Tongue (tissue), 2 donors: ENCODE data around the gene OR1N1. TPM values are rescaled to one million over a fixed set of nuclear protein-coding genes. Genes with fewer than 3 reads are reported as not detected.
A peak's percentile ranks its signal among the peaks of the same experiment; 100 is the strongest.
"Not testable (repeated sequence)": the region's sequence is repeated elsewhere in the genome, so short reads cannot be mapped to it uniquely, and the experiment has no call there.

Source experiments
- DNase-seq: peaks from one replicate; pipeline ENCODE4 v3.0.0-alpha.2; 2015
- total RNA-seq: library from RNA; depleted of rRNA; stranded (reverse); fragments of >200 nt; gene quantifications from one replicate; pipeline ENCODE4 v1.2.3, GENCODE V29; 2014

The OR1N1 gene
- not detected for total RNA-seq

- no peak for DNase-seq
These were observed at the start of gene OR1N1 for GRCh38 chr9:122527193-122527592. Gene OR1N1 (minus strand): TSS chr9:122527293. CDS start chr9:122527293, 0 bp downstream.

DNA sequence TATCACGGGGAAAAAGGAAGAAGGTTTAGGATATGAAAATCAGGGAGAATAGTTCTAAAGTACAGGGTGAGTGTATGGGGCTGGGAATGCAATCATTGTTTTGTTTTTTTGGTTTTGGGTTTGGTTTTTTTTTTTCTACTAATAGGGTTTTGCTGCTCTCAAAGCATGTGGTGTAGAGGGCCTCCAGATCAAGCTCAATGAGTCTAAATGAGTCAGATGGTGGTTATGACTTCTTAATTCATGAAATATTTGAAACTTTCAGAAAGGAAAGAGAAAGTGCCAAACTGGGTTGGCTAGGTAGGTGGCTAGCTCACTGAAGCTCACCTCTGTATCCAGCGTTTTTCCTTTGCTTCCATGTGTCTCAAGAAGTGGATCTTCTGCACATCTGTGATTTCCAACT is 45.4 kb upstream of the OR1N1 start:
- DNase-seq = no peak

GRCh38 chr9:122567901-122568300 is 40.8 kb upstream of the OR1N1 start:
- no peak for DNase-seq

DNA sequence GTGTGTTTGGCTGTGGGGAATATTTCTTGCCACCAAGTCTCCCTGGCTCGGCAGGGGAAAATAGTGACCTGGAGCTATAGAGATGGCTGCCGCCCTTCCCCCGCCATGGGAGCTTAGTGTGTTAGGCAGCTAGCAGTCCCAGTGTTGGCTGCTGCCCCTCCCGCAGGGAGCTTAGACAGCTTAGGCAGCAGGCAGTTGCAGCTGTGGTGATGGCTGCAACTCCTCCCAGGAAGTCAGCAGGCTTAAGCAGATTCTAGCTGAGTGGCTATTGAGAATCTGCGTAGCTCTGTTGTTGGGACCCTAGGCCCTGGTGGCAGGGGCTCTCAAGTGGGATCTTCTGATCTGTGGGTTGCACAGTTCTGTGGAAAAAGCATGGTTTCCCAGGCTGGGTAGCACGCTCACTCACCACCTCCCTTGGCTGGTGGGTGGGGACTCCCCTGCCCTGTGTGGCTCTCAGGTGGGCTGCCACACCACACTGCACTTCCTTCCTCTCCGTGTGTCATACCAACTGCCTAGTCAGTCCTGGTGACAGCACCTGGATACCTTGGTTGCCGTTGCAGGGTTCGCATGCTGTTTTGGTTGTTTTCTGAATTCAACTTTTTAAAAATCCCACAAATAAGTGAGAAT is 35.2 kb upstream of the OR1N1 start:
- DNase-seq = no peak

DNA sequence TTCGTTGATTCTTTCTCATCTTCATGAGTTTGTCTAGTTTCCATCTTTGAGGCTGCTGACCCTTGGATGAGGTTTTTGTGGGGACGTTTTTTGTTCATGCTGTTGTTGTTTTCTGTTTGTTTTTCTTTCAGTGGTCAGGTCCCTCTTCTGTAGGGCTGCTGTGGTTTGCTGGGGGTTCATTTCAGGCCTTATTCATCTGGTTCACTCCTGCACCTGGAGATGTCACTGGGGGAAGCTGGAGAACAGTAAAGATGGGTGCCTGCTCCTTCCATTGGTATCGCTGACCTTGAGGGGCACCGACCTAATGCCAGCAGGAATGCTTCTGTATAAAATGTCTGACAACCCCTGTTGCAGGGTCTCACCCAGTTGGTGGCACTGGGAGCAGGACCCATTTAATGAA is 34.4 kb upstream of the OR1N1 start:
- DNase-seq = no peak

- DNase-seq = no peak
These were observed 25.7 kb upstream of the OR1N1 start, which contains the start of gene OR1N2 for GRCh38 chr9:122552812-122553211. Gene OR1N2 (plus strand): TSS chr9:122553112. CDS start chr9:122553212, 100 bp downstream.

DNA sequence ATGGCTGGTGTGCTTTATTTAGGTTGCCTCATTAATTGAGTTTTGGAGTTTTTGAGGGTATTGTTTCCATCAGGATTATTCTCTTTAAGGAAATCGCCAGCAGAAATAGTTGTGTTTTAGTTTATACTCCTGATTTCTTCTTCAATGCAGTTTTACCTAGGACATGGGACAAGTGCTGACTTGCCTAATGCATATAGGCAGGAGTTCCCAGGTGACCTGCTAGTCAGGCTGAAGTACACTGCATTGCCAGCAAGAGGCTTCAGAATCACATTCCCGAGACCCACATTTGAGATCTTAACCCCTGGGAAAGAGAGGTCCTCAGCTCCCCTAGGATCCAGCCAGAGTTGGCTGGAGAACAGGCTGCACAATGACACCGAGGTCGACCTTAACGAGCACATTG is 24.3 kb upstream of the OR1N1 start:
- no peak for DNase-seq

- no peak for DNase-seq
These were observed 19.1 kb upstream of the OR1N1 start for GRCh38 chr9:122546196-122546595.

GRCh38 chr9:122538757-122539156 is 11.7 kb upstream of the OR1N1 start:
- DNase-seq = no peak

DNA sequence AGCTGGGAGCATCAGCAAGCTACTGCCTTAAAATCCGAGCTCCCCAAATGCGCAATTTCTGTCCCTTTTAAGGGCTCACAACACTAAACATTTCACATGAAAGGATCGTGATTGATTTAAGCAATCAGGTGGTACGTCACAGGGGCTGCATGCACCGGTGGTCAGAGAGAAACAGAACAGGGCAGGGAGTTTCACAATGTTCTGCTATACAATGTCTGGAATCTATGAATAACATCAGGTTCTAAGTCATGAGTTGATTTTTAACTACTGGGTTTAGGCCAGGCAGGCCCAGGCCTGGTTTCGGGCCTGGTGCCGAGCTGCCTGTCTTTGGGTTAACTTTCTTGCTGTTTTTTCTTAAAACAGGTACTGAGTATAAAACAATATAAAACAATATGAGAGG is 10.0 kb upstream of the OR1N1 start:
- DNase-seq = not testable (repeated sequence)

DNA sequence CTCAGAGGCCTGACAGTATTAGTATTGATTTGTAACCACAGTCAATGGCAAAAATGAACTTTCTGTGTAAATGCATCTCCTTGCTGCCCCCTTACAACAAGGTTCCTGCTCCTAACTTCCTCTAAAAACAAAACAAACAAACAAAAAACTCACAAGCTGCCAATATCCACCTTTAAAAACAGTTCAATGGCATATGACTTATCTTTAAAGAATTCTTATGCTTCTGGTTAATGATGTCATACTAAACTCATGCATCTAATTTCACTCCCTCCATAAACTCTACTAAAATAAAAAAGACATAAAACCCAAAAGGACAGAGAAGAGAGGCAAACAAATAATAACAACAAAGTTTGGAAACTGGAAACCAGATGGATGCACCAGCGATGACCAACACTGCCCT is 9.0 kb upstream of the OR1N1 start:
- DNase-seq = no peak

DNA sequence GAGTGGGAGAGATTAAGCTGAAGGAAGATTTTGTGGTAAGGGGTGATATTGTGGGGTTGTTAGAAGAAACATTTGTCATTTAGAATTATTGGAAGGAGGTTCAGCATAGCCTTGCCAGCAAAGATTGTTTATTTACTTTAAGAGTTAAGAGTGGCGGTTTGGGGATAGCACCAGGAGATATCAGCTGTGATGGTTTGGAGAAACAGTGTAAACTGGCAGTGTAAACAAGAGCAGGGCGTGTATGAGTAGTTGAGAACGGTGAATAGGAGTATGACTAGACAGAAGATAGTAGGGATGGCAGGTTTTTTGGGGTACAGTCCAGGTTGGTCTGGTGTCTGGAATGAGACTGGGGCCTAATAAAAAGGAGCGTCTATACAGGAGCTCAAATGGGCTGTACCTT is 4.1 kb upstream of the OR1N1 start:
- not testable (repeated sequence) for DNase-seq

DNA sequence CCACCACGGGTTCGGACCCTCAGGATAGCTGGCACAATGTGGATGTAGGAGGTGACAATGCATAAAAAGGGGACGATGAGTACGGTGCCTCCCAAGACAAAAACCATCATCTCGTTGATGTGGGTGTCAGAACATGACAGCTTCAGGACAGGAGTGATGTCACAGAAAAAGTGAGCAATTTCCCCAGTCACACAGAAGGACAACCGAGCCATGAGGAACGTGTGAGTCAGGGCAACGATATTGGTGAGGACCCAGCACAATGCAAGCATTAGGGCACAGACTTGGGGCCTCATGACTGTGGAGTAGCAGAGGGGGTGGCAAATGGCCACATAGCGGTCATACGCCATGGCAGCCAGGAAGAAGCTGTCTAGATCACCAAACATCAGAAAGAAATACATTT is 491 bp downstream of the OR1N1 start:
- no peak for DNase-seq

- DNase-seq = no peak
These were observed 7.7 kb downstream of the OR1N1 start for GRCh38 chr9:122519376-122519775.

DNA sequence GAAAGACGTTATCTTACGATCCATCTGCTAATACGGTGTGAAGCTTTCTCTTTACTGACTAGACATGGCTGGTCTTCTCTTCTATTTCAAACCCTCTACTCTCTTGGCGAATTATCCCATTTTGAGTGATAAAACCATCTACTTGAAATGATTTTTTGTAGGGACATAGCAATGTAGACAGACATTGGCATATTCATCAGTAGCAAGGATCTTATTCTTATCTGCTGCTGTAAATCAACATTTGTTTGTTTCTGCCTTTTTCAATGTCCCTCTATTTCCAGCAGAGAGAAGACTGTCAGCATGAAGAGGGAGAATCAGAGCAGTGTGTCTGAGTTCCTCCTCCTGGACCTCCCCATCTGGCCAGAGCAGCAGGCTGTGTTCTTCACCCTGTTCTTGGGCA is 8.3 kb downstream of the OR1N1 start, which contains the start of gene OR1J4:
TSS of gene OR1J4 (plus strand) at position 301 of the 400 bp plus-strand sequence. CDS start at position 301, 0 bp downstream.
- DNase-seq = no peak

- no peak for DNase-seq
These were observed 8.9 kb downstream of the OR1N1 start for GRCh38 chr9:122518226-122518625.

DNA sequence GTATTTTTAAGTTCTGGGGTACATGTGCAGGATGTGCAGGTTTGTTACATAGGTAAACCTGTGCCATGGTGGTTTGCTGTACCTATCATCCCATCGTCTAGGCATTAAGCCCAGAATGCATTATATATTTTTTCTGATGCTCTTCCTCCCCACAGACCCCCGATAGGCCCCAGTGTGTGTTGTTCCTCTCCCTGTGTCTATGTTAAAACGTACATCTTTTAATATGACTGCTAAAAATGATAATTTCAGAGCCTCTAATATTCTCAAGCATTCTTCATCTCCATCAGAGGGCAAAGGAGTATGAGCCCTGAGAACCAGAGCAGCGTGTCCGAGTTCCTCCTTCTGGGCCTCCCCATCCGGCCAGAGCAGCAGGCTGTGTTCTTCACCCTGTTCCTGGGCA is 16.6 kb downstream of the OR1N1 start, which contains the start of gene OR1J2:
TSS of gene OR1J2 (plus strand) at position 301 of the 400 bp plus-strand sequence. CDS start at position 301, 0 bp downstream.
- DNase-seq = no peak

GRCh38 chr9:122506964-122507363 is 20.1 kb downstream of the OR1N1 start:
- DNase-seq = no peak

GRCh38 chr9:122498883-122499288 is 28.2 kb downstream of the OR1N1 start:
- peak; percentile 19 for DNase-seq

- no peak for DNase-seq
These were observed 48.0 kb downstream of the OR1N1 start for GRCh38 chr9:122479062-122479461.

- DNase-seq = no peak
These were observed 49.3 kb downstream of the OR1N1 start, which contains the start of gene OR1J1 for GRCh38 chr9:122477826-122478225. Gene OR1J1 (minus strand): TSS chr9:122477926. CDS start chr9:122477926, 0 bp downstream.

DNA sequence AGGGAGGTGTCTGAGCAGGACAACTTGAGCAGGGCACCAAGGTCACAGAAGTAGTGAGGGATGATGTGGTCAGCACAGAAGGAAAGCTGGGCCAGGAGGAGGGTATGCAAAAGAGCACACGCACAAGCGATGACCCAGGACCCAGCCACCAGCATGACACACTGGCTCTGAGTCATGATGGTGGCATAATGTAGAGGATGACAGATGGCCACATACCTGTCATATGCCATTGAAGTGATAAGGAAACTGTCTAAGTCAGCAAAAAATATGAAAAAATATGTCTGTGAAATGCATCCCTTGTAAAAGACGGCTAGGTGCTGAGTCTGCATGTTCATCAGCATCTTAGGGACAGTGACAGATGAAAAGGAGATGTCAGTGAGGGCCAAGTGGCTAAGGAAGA is 49.7 kb downstream of the OR1N1 start:
- no peak for DNase-seq
